ENCODE measurements around the gene ZNF627.

DNA sequence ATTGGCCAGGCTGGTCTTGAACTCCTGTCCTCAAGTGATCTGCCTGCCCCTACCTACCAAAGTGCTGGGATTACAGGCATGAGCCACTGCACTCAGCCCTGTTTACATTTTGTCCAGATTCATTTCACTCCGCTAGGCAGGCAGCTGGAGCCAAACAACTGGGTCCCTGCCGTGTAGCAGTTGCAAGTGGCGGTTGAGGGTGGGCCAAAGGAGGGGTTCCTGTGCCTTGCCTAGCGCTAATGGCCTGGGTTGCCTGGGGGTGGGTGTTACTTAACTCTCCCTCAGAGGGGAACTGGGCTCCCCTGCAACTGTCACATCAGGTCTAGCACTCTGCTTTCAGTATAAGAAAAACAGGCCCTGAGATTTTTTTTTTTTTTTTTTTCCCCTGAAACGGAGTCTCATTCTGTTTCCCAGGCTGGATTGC is 27.2 kb upstream of the ZNF627 start:
- TF ChIP-seq, protein P1, sequence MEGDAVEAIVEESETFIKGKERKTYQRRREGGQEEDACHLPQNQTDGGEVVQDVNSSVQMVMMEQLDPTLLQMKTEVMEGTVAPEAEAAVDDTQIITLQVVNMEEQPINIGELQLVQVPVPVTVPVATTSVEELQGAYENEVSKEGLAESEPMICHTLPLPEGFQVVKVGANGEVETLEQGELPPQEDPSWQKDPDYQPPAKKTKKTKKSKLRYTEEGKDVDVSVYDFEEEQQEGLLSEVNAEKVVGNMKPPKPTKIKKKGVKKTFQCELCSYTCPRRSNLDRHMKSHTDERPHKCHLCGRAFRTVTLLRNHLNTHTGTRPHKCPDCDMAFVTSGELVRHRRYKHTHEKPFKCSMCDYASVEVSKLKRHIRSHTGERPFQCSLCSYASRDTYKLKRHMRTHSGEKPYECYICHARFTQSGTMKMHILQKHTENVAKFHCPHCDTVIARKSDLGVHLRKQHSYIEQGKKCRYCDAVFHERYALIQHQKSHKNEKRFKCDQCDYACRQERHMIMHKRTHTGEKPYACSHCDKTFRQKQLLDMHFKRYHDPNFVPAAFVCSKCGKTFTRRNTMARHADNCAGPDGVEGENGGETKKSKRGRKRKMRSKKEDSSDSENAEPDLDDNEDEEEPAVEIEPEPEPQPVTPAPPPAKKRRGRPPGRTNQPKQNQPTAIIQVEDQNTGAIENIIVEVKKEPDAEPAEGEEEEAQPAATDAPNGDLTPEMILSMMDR (IDR thresholded peaks at IDR 0.05), result no peak
- TF ChIP-seq POLR2A (IDR thresholded peaks at IDR 0.05), result no peak

Measured in esophagus squamous epithelium (tissue), 4 donors.